K562 (cell line): ENCODE data around the gene RYR1. TPM values are rescaled to one million over a fixed set of nuclear protein-coding genes. Genes with fewer than 3 reads are reported as not detected.

Experiments used
- ATAC-seq: fragments of 200-7000 bp; cut with Tn5 transposase; 3 replicates; pipeline ENCODE4 v1.9.1; 2020; ENCODE audit warnings: moderate library complexity
- BruUV-seq: library from RNA; stranded (reverse); fragments of 400-500 nt; replicated peaks from 2 replicates; lab custom pipeline; 2021; lab: Mats Ljungman, UMichigan
- CTCF ChIA-PET: fragments of 300-600 bp; formaldehyde crosslinking; extraction: SDS; loops from one replicate; lab custom pipeline; 2021; ENCODE audit warnings: low intra/inter-chr PET ratio; lab: Yijun Ruan, JAX
- POLR2A ChIA-PET: fragments of 300-600, 350-650 bp; sonication (Branson Sonifier 250); formaldehyde crosslinking; extraction: SDS; loops from one replicate; lab custom pipeline; 2021; ENCODE audit warnings: antibody characterized with exemption, inconsistent platforms; lab: Yijun Ruan, JAX
- DNase-seq, 4 experiments: peaks; one replicate each; pipeline versions ENCODE4 v3.0.0 to v3.0.0-alpha.2; 2011 to 2018; ENCODE audit warnings: low spot score in 3 of 4, mixed read lengths in 3 of 4; ENCODE audit errors: extremely low read depth in 1 of 4
- FAIRE-seq: peaks from 2 replicates; lab custom pipeline; 2011; peaks lifted over from hg19 to GRCh38; lab: Jason Lieb, UNC
- H2AFZ ChIP-seq: 2 replicates; pipeline ENCODE4 v1.6.0; 2011; ENCODE audit warnings: low read depth, low read length, control low read depth, inconsistent platforms
- H3K27ac ChIP-seq: fragments of 200-600 bp; 3 replicates; pipeline ENCODE4 v1.8.0; 2011; ENCODE audit warnings: low read depth, mild to moderate bottlenecking, control low read depth, inconsistent platforms, low read length, moderate library complexity, mixed read lengths; ENCODE audit errors: extremely low read depth
- H3K27me3 ChIP-seq, 2 experiments: fragments of 300-600 bp in 1 of 2; 2 replicates in 1 of 2; 3 replicates in 1 of 2; pipeline versions ENCODE4 v1.6.0 to v1.8.0; 2011; ENCODE audit warnings: inconsistent platforms in 2 of 2, low read length in 2 of 2, mild to moderate bottlenecking in 1 of 2, mixed read lengths in 1 of 2, moderate library complexity in 1 of 2; ENCODE audit not compliant: control insufficient read depth in 2 of 2, insufficient read depth in 2 of 2
- H3K36me3 ChIP-seq: fragments of 300-600 bp; 3 replicates; pipeline ENCODE4 v1.8.0; 2011; ENCODE audit warnings: mild to moderate bottlenecking, low read length, inconsistent platforms; ENCODE audit not compliant: control insufficient read depth, insufficient read depth
- H3K4me1 ChIP-seq, 2 experiments: fragments of 200-600 bp in 1 of 2; replicated peaks in 1 of 2; 2 replicates in 1 of 2; 3 replicates in 1 of 2; pipeline versions ENCODE4 v1.5.1 to v1.8.0; 2011; ENCODE audit warnings: inconsistent platforms in 2 of 2, low read length in 2 of 2, mild to moderate bottlenecking in 1 of 2, mixed read lengths in 1 of 2, moderate library complexity in 1 of 2; ENCODE audit not compliant: control insufficient read depth in 2 of 2, insufficient read depth in 2 of 2
- H3K4me2 ChIP-seq: 2 replicates; pipeline ENCODE4 v1.6.1; 2011; ENCODE audit warnings: low read length, control low read depth, inconsistent platforms, mixed read lengths; ENCODE audit not compliant: insufficient read depth
- H3K4me3 ChIP-seq: fragments of 200-600 bp; sonication (generic), shearing (Covaris generic); 2 replicates; pipeline ENCODE4 v1.5.1; 2016; ENCODE audit warnings: control low read depth, inconsistent platforms
- H3K79me2 ChIP-seq: fragments of 200-600 bp; 3 replicates; pipeline ENCODE4 v1.8.0; 2011; ENCODE audit warnings: low read length, inconsistent platforms; ENCODE audit not compliant: control insufficient read depth, insufficient read depth
- H3K9ac ChIP-seq, 2 experiments: 2 replicates each; pipeline versions ENCODE4 v1.6.0 to v1.6.1; 2011; ENCODE audit warnings: low read depth in 2 of 2, low read length in 2 of 2, control low read depth in 1 of 2, inconsistent platforms in 1 of 2, mild to moderate bottlenecking in 1 of 2, mixed read lengths in 1 of 2; ENCODE audit not compliant: insufficient read depth in 1 of 2
- H3K9me1 ChIP-seq: one replicate; pipeline ENCODE4 v1.6.0; 2011; ENCODE audit warnings: inconsistent platforms, mild to moderate bottlenecking, low read length, moderate library complexity; ENCODE audit not compliant: control insufficient read depth, insufficient read depth
- H3K9me3 ChIP-seq: replicated peaks from 2 replicates; pipeline ENCODE4 v1.5.1; 2011; ENCODE audit warnings: low read depth, low read length, inconsistent platforms; ENCODE audit not compliant: control insufficient read depth, insufficient read depth
- H4K20me1 ChIP-seq: replicated peaks from 2 replicates; pipeline ENCODE4 v1.6.1; 2011; ENCODE audit warnings: low read length, inconsistent platforms, mixed read lengths; ENCODE audit not compliant: control insufficient read depth, insufficient read depth
- FOXP1 ChIP-seq: sonication (generic); formaldehyde crosslinking; IDR thresholded peaks from 2 replicates; pipeline ENCODE4 v1.8.0; 2022; ENCODE audit warnings: mild to moderate bottlenecking, missing genetic modification reagents
- KAT7 ChIP-seq: sonication (generic); formaldehyde crosslinking; IDR thresholded peaks from 2 replicates; pipeline ENCODE4 v1.8.0; 2022; ENCODE audit warnings: missing genetic modification reagents, mild to moderate bottlenecking, borderline replicate concordance
- MAFG ChIP-seq: fragments of 450-650 bp; conservative IDR thresholded peaks from 2 replicates; pipeline ENCODE4 v1.6.1; 2016; ENCODE audit warnings: missing genetic modification characterization, missing compliant biosample characterization
- REST ChIP-seq, 2 experiments: fragments of 450-650 bp; formaldehyde crosslinking in 1 of 2; IDR thresholded peaks; 2 replicates each; pipeline versions ENCODE4 v1.4.0 to v1.6.1; 2014 to 2020; ENCODE audit warnings: mild to moderate bottlenecking in 2 of 2, borderline replicate concordance in 1 of 2, low read depth in 1 of 2
- SIN3A ChIP-seq, 2 experiments: fragments of 150-350 bp in 1 of 2; IDR thresholded peaks; 2 replicates each; pipeline ENCODE4 v1.6.1; 2011 to 2016; ENCODE audit warnings: borderline replicate concordance in 2 of 2, low read depth in 2 of 2, low read length in 2 of 2, mild to moderate bottlenecking in 2 of 2, moderate library complexity in 2 of 2; ENCODE audit not compliant: control insufficient read depth in 1 of 2
- SMAD4 ChIP-seq: fragments of 250-450 bp; sonication (Bioruptor Pico); conservative IDR thresholded peaks from 2 replicates; pipeline ENCODE4 v1.8.0; 2021; ENCODE audit warnings: inconsistent platforms, mild to moderate bottlenecking, moderate library complexity
- ZBTB49 ChIP-seq: sonication (generic); formaldehyde crosslinking; IDR thresholded peaks from 2 replicates; pipeline ENCODE4 v1.8.0; 2022; ENCODE audit warnings: missing genetic modification reagents, mild to moderate bottlenecking, borderline replicate concordance
- ZKSCAN1 ChIP-seq: fragments of 150-350 bp; IDR thresholded peaks from 2 replicates; pipeline ENCODE4 v1.6.1; 2016; ENCODE audit warnings: low read depth, low read length
- ZNF644 ChIP-seq: fragments of 200-800 bp; sonication (Bioruptor generic); IDR thresholded peaks from 2 replicates; pipeline ENCODE4 v1.6.1; 2016; ENCODE audit warnings: low read depth, missing genetic modification characterization, missing compliant biosample characterization
- WGBS: fragments of 100-300 bp; shearing (Covaris generic); methylation state at CpG from one replicate; pipeline ENCODE4 v1.1.6; 2016; ENCODE audit warnings: low coverage, mixed read lengths; ENCODE audit not compliant: insufficient coverage; ENCODE audit errors: missing lambda C conversion rate; 5-methylcytosine and 5-hydroxymethylcytosine counted together
- in situ Hi-C: fragments of 300-500 bp; cut with MboI; formaldehyde crosslinking; loops from 4 replicates; pipeline ENCODE4 v1.15.0; 2018; ENCODE audit warnings: inconsistent platforms, mixed read lengths
- intact Hi-C: fragments of 100-400 bp; cut with micrococcal nuclease; formaldehyde crosslinking; loops from 2 replicates; pipeline ENCODE4 v1.14.2; 2022
- polyA plus RNA-seq, 8 experiments: library from polyadenylated mRNA; depleted of rRNA in 4 of 8; stranded (reverse) in 5 of 8; unstranded in 3 of 8; fragments of >200 nt; fragmentation: Nextera tagmentation in 2 of 8; fragmentation: Illumina TruSeq in 1 of 8; extraction: Ambion mirVana in 2 of 8; extraction: Trizol in 1 of 8; gene quantifications; 2 replicates each; pipeline versions ENCODE4 v1.2.1 to v1.2.3, GENCODE V29; 2011 to 2014; ENCODE audit warnings: inconsistent platforms in 1 of 8, missing spikeins in 1 of 8
- total RNA-seq, 7 experiments: library from RNA; depleted of rRNA in 6 of 7; stranded (reverse); fragments of >200 nt in 6 of 7; fragmentation: Illumina TruSeq in 2 of 7; extraction: Trizol in 2 of 7; gene quantifications; 2 replicates each; pipeline versions ENCODE4 v1.2.1 to v1.2.3, GENCODE V29; 2011 to 2021; ENCODE audit warnings: low replicate concordance in 1 of 7

Gene RYR1
- total and polyA plus RNA-seq, 9 of the 15 experiments (the other 6 are each of a cell fraction or from before 2014, with no cell fraction given): 0.11 to 7.4 (median 3.7) TPM

GRCh38 chr19:38559428-38560401 lies 126.2 kb downstream of the RYR1 start:
- no peak overlapping the region for H3K27ac ChIP-seq
- ChIA-PET CTCF (no interaction called here), POLR2A (no interaction called here)
- H3K9ac ChIP-seq: no peak overlapping the region
- no peaks in the 10 kb centered on the region for H3K9me1 ChIP-seq
- ATAC-seq (no peak), FAIRE-seq (no peak), DNase-seq (no peak)
- WGBS: 55% methylated on average over 9 of the region's 13 CpGs
- H3K4me1 ChIP-seq: peaks cover 14 to 17% of the 10 kb centered on the region in 2 experiments; a peak in 4 of 5 replicates
- H4K20me1 ChIP-seq: no peaks in the 10 kb centered on the region
- in situ Hi-C loops: no loop called here
- H3K9me3 ChIP-seq: no peaks in the 10 kb centered on the region
- H3K79me2 ChIP-seq: no peaks in the 10 kb centered on the region
- intact Hi-C loops: loop anchor here (5.0 kb wide), 1 partner anchor 58 kb away; the partner anchor contains the start of genes EIF3K and MAP4K1
- no TSS peak for BruUV-seq
- H3K36me3 ChIP-seq: no peaks in the 10 kb centered on the region
- H3K27me3 ChIP-seq: no peaks in the 10 kb centered on the region
- no peak overlapping the region for H3K4me3 ChIP-seq
- no peak overlapping the region for H2AFZ ChIP-seq
- no peak overlapping the region for H3K4me2 ChIP-seq
- no peak for TF ChIP-seq MAFG
- no peak for TF ChIP-seq ZKSCAN1
- no peak for TF ChIP-seq REST (IDR thresholded peaks at IDR 0.05; ENCODE audit: borderline replicate concordance)
- TF ChIP-seq REST (CRISPR knock-in tag; IDR thresholded peaks at IDR 0.05; ENCODE audit: low read depth): no peak
- no peak for TF ChIP-seq ZBTB49 (CRISPR knock-in tag)
- no peak for TF ChIP-seq SMAD4 (CRISPR knock-in tag)
- no peak for TF ChIP-seq KAT7 (CRISPR knock-in tag)
- no peak for TF ChIP-seq FOXP1 (CRISPR knock-in tag)
- no peak for TF ChIP-seq SIN3A (IDR thresholded peaks at IDR 0.05; ENCODE audit: borderline replicate concordance in 2 of 2, control insufficient read depth in 1 of 2, low read depth in 2 of 2, low read length in 2 of 2)
- no peak for TF ChIP-seq ZNF644 (tag)
